Measurements from ENCODE around the gene DOC2B. TPM values are rescaled to one million over a fixed set of nuclear protein-coding genes. Genes with fewer than 3 reads are reported as not detected.

Gene DOC2B
- polyA plus RNA-seq, 1 donor (not counting 4 experiments of a cell fraction or from before 2014, with no cell fraction given) = not detected

DNA sequence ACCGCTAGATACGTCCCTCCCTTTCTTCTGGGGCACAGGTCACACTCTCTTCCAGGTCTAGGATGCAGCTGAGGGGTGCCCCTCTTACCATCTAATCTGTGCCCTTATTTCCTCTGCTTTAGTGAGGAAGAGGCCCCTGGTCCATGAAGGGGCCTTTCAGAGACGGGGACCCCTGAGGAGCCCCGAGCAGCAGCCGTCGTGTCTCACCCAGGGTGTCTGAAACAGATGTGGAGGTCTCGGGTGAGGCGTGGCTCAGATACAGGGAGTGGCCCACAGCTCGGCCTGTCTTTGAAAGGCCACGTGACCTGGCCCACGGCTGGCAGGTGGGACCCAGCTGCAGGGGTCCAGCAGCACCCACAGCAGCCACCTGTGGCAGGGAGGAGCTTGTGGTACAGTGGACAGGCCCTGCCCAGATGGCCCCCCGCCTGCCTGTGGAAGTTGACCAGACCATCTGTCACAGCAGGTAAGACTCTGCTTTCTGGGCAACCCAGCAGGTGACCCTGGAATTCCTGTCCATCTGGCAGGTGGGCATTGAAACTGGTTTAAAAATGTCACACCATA, 28.5 kb downstream of the DOC2B start:
- no peaks in the 10 kb centered on the region for H3K79me2 ChIP-seq (ENCODE audit: control insufficient read depth, insufficient read depth, low read length)
- dilution Hi-C loops (cut with MboI; ENCODE audit: extremely low pct_ligation_motif_present, low sequenced_read_pairs) = no loop called here
- no peak overlapping the region for H3K9ac ChIP-seq (ENCODE audit: control insufficient read depth, extremely low read depth, insufficient read depth, low read length)
- H3K36me3 ChIP-seq (ENCODE audit: control insufficient read depth in 2 of 2, extremely low read depth in 1 of 2, insufficient read depth in 2 of 2, low read length in 2 of 2) = no peaks in the 10 kb centered on the region
- no peaks in the 10 kb centered on the region for H3K27me3 ChIP-seq (ENCODE audit: control insufficient read depth, extremely low read depth, insufficient read depth, low read length)
- H3K9me1 ChIP-seq (ENCODE audit: control insufficient read depth, extremely low read depth, insufficient read depth, low read length) = no peaks in the 10 kb centered on the region
- no peaks in the 10 kb centered on the region for H4K20me1 ChIP-seq (ENCODE audit: control insufficient read depth, extremely low read depth, insufficient read depth, low read length)
- no peak for FAIRE-seq
- H3K4me3 ChIP-seq (ENCODE audit: control insufficient read depth in 2 of 3, extremely low read depth in 1 of 3, insufficient read depth in 2 of 3, low read depth in 1 of 3, low read length in 3 of 3) = no peak overlapping the region
- TF ChIP-seq, protein P1, sequence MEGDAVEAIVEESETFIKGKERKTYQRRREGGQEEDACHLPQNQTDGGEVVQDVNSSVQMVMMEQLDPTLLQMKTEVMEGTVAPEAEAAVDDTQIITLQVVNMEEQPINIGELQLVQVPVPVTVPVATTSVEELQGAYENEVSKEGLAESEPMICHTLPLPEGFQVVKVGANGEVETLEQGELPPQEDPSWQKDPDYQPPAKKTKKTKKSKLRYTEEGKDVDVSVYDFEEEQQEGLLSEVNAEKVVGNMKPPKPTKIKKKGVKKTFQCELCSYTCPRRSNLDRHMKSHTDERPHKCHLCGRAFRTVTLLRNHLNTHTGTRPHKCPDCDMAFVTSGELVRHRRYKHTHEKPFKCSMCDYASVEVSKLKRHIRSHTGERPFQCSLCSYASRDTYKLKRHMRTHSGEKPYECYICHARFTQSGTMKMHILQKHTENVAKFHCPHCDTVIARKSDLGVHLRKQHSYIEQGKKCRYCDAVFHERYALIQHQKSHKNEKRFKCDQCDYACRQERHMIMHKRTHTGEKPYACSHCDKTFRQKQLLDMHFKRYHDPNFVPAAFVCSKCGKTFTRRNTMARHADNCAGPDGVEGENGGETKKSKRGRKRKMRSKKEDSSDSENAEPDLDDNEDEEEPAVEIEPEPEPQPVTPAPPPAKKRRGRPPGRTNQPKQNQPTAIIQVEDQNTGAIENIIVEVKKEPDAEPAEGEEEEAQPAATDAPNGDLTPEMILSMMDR (optimal IDR thresholded peaks at IDR 0.05 in 1 of 3, IDR thresholded peaks at IDR 0.05 in 1 of 3, conservative IDR thresholded peaks at IDR 0.05 in 1 of 3; ENCODE audit: extremely low read depth in 1 of 3, insufficient read depth in 2 of 3, low read length in 3 of 3) = no peak
- no peak for TF ChIP-seq EZH2 (IDR thresholded peaks at IDR 0.05; ENCODE audit: low read length)
- H2AFZ ChIP-seq (ENCODE audit: control insufficient read depth, low read length) = no peak overlapping the region
- H3K9me3 ChIP-seq (ENCODE audit: control insufficient read depth, low read depth, low read length) = no peaks in the 10 kb centered on the region
- no peak for DNase-seq (ENCODE audit: low read depth, low spot score)
- H3K4me2 ChIP-seq (ENCODE audit: control insufficient read depth, extremely low read depth, insufficient read depth, low read depth, low read length) = no peak overlapping the region
- no peaks in the 10 kb centered on the region for H3K4me1 ChIP-seq (ENCODE audit: control insufficient read depth, extremely low read depth, insufficient read depth, low read length)
- no peak overlapping the region for H3K27ac ChIP-seq (ENCODE audit: control insufficient read depth, insufficient read depth, low read length)

DNA sequence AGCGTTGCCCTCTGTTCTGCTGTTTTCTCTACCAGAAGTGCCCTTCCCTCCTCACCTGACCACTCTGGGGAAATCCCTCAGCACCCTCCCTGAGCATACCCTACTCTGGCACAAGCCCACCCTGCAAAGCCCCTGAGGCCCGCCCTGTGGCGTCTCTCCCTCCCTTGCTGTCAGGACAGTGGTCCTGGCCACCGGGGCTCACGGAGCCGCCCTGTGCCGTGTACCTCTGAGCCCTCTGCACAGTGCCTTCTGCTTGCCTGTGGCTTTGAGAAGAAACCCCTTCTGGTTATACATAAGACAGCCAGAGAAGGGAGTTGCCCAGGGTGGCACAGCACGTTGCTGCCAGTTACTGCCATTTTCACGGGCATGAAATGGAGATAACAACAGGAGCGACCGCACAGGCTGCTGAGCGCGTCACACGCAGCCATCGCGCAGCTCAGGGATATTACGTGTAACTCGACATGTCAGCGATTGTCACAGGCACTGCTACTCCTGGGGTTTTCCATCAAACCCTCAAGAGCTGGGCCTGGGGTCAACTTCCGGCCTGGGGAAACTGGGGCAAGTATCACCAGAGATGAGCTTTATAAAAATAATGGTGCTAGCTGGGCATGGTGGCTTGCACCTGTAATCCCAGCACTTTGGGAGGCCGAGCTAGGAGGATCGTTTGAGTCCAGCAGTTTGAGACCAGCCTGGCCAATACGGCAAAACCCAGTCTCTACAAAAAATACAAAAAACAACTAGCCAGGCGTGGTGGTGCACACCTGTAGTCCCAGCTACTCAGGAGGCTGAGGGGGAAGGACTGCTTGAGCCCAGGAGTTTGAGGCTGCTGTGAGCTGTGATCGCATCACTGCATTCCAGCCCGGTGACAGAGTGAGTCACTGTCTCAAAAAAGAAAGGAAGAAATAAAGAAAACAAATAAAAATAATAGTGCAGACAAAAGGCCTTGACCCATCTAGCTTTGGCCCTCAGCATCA, 29.3 kb downstream of the DOC2B start:
- no peak overlapping the region for H2AFZ ChIP-seq (ENCODE audit: control insufficient read depth, low read length)
- dilution Hi-C loops (cut with MboI; ENCODE audit: extremely low pct_ligation_motif_present, low sequenced_read_pairs) = no loop called here
- H3K4me2 ChIP-seq (ENCODE audit: control insufficient read depth, extremely low read depth, insufficient read depth, low read depth, low read length) = no peak overlapping the region
- no peaks in the 10 kb centered on the region for H3K9me1 ChIP-seq (ENCODE audit: control insufficient read depth, extremely low read depth, insufficient read depth, low read length)
- no peaks in the 10 kb centered on the region for H3K79me2 ChIP-seq (ENCODE audit: control insufficient read depth, insufficient read depth, low read length)
- FAIRE-seq = no peak
- no peak overlapping the region for H3K27ac ChIP-seq (ENCODE audit: control insufficient read depth, insufficient read depth, low read length)
- H3K4me3 ChIP-seq (ENCODE audit: control insufficient read depth in 2 of 3, extremely low read depth in 1 of 3, insufficient read depth in 2 of 3, low read depth in 1 of 3, low read length in 3 of 3) = no peak overlapping the region
- H3K4me1 ChIP-seq (ENCODE audit: control insufficient read depth, extremely low read depth, insufficient read depth, low read length) = no peaks in the 10 kb centered on the region
- DNase-seq (ENCODE audit: low read depth, low spot score) = no peak
- H4K20me1 ChIP-seq (ENCODE audit: control insufficient read depth, extremely low read depth, insufficient read depth, low read length) = no peaks in the 10 kb centered on the region
- TF ChIP-seq, protein P1 (optimal IDR thresholded peaks at IDR 0.05 in 1 of 3, IDR thresholded peaks at IDR 0.05 in 1 of 3, conservative IDR thresholded peaks at IDR 0.05 in 1 of 3; ENCODE audit: extremely low read depth in 1 of 3, insufficient read depth in 2 of 3, low read length in 3 of 3) = no peak
- no peak for TF ChIP-seq EZH2 (IDR thresholded peaks at IDR 0.05; ENCODE audit: low read length)
- H3K9ac ChIP-seq (ENCODE audit: control insufficient read depth, extremely low read depth, insufficient read depth, low read length) = no peak overlapping the region
- no peaks in the 10 kb centered on the region for H3K9me3 ChIP-seq (ENCODE audit: control insufficient read depth, low read depth, low read length)
- H3K27me3 ChIP-seq (ENCODE audit: control insufficient read depth, extremely low read depth, insufficient read depth, low read length) = no peaks in the 10 kb centered on the region
- no peaks in the 10 kb centered on the region for H3K36me3 ChIP-seq (ENCODE audit: control insufficient read depth in 2 of 2, extremely low read depth in 1 of 2, insufficient read depth in 2 of 2, low read length in 2 of 2)
